Skeletal muscle cell (primary cell): ENCODE data around the gene STRADA.

Source experiments
- DNase-seq: peaks from one replicate; pipeline ENCODE4 v3.0.0-alpha.2; 2010; ENCODE audit warnings: low read depth
- H3K4me3 ChIP-seq: 2 replicates; pipeline ENCODE4 v1.5.1; 2011; ENCODE audit warnings: low read depth, mild to moderate bottlenecking, control low read depth, low read length, moderate library complexity

Gene STRADA

DNA sequence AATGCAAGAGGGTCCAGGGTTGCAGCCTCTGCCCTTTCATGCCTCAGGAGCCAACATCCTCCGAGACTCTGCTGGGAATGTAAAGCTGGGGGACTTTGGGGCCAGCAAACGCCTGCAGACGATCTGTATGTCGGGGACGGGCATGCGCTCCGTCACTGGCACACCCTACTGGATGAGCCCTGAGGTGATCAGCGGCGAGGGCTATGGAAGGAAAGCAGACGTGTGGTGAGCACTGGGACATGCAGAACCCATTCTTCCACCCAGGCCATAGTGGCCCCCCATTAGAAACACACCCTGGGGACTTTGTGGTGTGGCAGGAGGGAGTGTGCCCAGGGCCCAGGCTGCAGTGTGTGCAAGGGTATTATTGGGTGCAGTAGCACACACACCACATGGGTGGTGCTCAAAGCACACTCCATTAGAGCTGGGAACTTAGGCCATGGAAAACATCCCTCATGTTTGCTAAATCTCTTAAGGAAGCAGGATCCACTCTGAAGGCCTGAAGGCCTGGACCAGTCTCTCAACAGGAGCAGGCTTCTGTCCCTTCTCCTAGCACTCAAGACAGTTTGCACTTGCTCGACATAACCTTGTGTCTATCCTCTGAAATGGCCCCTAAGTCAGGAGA lies 49.3 kb downstream of the STRADA start:
- no peak overlapping the region for H3K4me3 ChIP-seq
- no peak for DNase-seq

DNA sequence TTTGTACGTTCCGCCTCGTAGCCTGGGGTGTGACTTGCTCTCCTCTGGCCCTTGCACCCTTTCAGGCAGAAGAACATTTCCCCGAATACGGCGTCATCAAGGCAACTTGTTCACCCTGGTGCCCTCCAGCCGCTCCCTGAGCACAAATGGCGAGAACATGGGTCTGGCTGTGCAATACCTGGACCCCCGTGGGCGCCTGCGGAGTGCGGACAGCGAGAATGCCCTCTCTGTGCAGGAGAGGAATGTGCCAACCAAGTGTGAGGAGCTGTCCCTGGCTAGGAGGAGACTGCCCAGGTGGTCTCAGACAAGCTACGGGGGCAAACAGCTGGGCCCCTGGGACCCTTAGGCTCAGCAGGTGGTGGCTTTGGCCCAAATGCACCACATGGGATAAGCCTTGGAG lies 52.1 kb downstream of the STRADA start:
- no peak overlapping the region for H3K4me3 ChIP-seq
- DNase-seq: no peak

DNA sequence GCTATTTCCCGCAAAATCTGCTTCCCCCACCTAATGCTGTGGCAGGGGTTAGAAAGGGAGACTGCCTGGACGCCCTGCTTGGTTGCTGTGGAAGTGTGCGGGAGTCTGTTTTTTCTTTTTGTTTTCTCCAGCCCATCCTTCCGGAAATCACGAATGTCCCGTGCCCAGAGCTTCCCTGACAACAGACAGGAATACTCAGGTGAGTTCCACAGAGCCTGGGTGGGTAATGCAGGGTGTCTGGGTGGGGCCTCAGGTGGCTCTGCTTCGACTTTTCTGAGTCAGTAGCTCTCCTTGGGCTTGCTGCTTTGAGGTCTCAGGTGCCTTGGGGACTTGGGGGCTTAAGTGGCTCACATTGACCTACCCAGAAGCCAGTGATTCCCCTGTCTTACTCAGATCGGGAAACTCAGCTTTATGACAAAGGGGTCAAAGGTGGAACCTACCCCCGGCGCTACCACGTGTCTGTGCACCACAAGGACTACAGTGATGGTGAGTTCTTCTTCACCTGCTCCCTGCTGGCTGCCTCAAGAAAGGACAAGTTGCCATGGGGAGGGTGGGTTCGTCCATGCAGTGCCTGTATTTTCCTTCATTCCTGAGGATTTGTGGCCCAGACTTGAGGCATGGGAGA lies 53.1 kb downstream of the STRADA start:
- H3K4me3 ChIP-seq: no peak overlapping the region

DNA sequence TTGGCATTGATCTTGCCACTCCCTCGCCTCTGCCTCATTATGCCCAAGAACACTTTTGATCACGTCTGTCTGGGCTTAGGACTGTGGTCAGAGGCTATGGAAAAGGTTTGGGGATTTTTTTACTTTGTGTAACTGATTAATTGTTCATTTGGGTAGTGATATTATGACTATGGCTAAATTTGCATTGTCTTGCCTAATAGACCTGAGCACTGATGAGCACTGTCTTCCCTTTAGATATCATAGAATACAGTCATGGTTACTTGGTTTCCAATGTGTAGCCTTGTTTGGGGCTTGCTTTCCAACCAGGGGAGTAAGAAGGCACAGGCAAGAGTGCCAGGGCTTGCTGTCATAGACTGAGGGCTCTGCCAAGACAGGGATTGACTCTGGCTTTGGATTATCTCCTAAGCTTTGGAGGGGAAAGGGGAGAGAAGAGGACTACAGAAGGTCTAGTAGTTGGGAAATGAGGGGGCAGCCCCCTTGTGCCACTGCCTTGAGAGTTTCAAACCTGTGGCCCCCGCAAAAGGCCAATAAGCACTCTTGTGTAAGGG lies 55.4 kb downstream of the STRADA start:
- no peak for DNase-seq
- H3K4me3 ChIP-seq: no peak overlapping the region

More for the DNA sequence above, 53.1 kb downstream of the STRADA start:
- DNase-seq: no peak

DNA sequence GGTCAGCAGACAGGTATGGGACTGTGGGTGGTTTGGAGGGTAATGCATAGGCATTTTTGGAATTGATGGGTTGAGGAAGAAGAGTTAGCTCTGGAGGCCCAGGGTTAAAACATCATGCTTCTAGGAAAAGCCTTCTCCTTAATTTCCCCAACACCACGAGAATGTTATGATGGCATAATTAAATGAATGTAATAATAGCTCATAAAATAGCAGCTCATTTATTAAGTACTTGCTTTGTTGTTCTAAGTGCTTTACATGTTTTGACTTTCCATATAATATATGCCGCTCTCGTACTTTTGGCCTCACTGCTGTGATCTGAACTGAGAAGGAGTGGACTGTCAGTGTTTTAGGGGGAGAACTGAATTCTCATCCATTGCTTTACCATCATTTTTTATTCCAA lies 56.0 kb downstream of the STRADA start:
- H3K4me3 ChIP-seq: no peak overlapping the region
- DNase-seq: no peak

DNA sequence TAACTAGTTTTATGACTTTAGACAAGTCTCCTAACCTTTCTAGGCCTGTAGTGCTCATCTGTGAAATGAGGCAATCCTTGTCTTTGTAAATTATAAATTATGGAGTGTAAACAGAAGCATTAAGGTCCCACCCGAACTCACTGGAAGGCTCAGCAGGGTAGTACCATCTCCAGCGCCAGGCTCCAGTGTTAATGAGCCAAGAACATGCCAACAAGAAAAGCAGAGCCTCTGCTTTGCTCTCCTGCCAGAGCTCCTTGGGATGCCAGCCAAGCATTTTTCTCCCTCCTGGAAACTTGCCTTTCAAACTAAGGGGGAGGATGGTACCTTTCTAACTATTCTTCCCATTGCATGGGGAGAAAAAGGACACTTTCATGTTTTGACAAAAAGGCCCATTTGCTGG lies 56.6 kb downstream of the STRADA start:
- H3K4me3 ChIP-seq: no peak overlapping the region
- no peak for DNase-seq

DNA sequence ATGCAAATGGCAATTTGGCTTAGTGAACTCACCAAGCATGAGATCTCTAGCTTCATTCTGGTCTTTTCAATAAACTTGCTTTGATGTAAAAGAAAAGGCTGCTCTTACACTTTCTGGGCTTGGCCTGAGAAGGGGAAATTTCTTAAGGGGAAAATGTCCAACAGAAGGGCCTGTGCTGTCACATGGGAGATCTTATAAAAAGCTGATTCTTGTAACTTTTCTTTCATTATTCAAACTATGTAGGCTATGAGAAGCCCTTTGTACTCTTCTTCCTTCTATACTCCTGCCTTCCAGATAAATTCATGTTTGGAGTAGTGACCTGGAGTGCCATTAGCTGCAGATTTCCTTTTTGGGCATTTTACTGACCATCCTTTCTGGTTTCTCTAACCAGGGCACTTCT lies 58.6 kb downstream of the STRADA start:
- no peak overlapping the region for H3K4me3 ChIP-seq
- no peak for DNase-seq

DNA sequence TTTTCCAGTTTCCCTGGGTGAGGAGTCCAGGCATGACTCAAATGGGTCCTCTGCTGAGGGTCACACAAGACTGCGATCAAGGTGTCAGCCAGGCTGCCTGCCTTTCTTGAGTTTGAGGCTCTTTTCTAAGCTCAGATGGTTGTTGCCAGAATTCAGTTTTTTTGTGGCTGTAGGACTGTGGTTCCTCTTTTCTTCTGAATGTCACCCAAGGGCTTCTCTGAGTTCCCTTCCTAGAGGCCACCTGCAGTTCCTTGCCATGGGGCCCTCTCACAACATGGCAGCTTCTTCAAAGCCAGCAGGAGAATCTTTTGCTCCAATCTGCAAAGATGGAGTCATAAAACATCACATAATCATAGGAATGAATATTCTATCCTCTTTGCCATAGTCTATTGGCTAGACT lies 59.2 kb downstream of the STRADA start:
- no peak overlapping the region for H3K4me3 ChIP-seq
- DNase-seq: no peak

DNA sequence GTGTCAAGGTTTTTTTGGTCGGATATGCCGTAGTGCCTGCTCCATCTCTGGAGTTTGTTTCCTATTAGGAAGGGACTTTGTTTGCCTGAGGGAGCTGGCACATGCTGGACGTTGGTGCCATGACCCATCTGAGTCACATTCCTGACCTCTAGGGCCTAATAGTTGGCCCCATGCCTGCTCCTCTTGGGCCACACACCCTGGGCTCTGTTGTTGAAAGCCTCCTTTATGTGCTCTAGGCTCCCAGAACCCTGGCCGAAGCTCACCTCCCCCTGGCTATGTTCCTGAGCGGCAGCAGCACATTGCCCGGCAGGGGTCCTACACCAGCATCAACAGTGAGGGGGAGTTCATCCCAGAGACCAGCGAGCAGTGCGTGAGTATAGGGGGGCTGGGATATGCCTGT lies 60.1 kb downstream of the STRADA start:
- DNase-seq: no peak
- no peak overlapping the region for H3K4me3 ChIP-seq

DNA sequence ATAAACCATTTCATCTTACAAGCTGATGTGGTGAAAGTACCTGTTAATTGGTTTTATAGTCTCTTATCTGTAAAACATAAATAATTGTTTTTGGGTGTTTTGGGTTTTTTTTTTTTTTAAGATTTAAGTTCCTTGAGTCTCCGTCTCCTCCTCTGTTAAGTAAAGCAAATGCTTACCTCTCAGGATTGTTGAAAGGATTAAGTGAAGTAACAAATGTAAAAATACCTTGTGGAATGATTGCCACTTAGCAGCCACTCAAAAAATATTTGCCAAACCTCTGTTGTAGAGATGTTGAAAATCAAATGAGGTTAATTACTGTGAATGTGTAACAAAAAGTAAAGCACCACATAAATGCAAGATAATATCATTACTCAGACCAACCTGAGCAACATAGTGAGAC lies 60.9 kb downstream of the STRADA start:
- no peak overlapping the region for H3K4me3 ChIP-seq
- DNase-seq: no peak

DNA sequence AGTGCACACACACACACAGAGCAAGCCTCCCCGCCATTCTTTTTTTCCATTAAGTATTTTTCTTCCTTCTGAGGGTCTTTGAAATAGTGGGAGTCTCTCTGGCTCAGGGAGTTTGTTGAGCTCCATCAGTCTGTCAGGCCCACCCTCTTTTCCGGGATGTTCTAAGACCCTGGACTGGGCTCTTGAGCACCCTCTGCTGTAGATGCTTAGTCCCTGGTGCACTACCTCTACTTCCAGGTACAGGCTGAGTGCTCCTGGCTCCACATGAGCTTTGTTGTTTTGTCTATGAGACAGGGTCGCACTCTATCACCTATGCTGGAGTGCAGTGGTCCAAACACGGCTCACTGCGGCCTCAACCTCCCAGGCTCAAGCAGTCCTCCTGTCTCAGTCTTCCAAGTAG lies 62.4 kb downstream of the STRADA start:
- no peak for DNase-seq
- H3K4me3 ChIP-seq: no peak overlapping the region

DNA sequence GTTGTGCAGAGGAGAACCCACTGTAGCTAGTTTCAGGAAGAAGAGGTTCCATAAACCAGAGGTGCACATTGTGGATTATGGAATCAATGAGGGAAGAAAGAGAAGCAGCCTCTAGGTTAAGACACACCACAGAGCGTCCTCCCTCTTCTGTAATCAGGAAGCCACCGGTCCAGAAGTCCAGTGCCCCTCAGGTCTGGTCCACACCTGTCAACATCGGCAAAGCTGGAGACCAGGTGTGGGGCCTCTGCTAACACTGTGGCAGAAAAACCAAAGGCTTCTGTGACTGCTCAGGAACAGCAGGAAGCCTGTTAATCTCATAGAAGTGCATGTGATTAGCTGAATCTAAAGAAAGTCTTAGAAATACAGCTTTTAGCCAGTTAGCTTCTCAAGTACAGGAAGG lies 65.0 kb downstream of the STRADA start:
- no peak for DNase-seq
- no peak overlapping the region for H3K4me3 ChIP-seq

DNA sequence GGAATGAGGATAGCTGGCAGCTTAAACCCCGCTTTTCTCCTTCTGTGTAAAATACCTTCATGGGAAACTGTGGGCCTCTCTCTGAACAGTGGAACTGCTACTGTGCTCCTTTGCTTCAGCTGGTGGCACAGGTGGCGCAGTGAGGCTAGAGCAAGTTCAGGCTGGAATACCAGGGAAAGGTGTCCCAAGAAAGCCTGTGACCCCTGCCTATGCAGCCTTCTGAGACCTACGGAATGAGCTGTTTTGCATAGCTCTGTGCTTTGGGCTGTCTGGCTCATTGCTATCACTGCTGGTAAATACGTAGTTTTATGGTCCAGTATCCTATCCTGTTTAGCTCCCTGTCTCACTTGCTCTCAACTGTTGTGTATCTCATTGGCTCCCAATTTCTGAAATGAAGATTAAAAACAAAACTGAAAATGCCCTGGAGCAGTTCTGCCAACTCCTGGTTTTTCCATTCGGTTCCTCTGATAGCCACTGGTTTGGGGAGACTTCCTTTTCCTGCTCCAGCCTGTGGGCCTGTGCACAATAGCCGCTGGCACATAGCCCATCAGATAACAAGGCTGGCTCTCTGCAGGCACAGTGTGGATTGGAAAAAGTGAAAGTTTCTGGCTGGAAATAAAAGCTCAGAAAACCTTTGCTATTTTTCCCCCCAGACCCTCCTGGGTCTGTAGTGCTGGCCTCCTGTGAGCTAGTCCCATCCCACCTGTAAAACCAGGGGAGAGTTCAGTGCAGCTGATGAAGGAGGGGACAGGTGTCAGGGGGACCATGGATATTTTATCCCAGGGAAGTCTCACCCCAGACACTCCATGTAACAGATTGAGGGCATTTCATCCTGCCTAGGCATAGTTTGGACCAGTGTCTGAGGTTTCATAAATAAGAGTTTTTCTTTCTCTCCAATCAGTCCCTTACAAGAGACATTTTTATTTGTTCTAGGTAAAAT lies 65.7 kb downstream of the STRADA start:
- DNase-seq: peak; percentile 31
- no peak overlapping the region for H3K4me3 ChIP-seq

DNA sequence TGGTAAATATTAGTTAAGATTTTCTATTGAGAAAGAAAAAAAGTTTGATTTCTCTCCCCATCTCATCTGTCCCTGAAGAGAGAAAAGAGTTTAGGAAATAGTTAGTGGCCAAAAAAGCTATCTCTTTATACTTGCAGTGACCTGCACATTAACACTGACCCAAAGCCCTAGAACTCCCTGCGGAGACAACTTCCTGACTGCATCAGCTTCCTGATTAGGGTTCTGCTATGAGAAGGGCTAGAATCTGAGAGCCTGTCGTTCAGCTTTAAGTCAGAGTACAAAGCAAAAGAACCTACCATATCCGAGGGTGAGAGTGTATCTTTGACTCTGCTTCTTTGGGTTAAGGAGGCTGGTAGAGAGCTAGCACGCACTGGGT lies 66.4 kb downstream of the STRADA start:
- no peak for DNase-seq
- H3K4me3 ChIP-seq: no peak overlapping the region

DNA sequence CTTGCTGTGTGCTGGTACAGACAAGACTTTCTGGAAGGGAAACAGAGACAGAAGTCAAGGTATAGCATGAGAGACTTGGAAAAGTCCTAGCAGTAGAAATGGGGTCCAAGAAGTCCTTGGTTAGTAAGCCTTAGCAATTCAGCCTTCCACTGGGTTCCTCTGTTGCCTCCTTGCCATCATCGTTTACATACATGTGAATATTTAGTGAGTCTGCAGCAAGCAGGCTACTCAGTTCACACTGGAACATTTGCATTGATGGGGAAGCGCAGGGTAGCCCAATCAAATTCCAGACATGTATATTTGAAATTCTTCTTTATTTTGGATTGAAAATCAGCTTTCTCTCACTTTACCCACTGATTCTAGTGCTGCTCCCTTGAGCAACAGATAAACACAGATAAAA lies 68.7 kb downstream of the STRADA start:
- no peak for DNase-seq
- H3K4me3 ChIP-seq: no peak overlapping the region

DNA sequence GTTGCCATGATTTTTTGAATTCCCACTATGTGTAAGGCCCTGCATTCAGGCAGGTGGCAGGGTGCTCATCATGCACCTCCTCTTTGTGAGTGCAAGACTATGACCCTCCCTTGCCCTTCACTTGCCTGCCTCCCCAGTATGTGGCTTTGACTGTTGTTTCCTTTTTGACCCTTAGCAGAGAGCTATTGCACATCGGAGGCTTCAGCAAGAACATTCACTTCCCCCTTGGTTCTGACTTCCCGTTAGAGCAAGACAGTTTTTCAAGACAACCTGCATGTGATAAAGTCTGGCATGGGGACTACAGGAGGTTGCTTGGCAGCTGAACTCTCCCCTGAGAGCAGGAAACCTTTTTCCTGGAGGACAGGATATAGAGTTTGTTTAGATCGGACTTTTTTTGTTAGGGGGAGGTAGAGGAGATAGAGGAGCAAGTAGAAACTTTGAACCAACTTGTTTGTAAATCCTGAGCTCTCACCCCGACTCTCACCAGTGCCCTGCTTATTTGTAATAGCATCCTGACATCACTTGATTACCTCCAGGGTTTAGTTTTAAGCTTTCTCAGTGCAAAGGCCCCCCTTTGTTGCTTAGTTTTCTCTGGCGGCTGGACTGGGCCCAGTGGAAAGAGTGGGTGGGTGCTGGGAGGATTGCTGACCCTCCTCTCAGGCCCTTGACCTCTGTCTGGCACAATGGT lies 75.9 kb downstream of the STRADA start:
- DNase-seq: no peak
- no peak overlapping the region for H3K4me3 ChIP-seq

DNA sequence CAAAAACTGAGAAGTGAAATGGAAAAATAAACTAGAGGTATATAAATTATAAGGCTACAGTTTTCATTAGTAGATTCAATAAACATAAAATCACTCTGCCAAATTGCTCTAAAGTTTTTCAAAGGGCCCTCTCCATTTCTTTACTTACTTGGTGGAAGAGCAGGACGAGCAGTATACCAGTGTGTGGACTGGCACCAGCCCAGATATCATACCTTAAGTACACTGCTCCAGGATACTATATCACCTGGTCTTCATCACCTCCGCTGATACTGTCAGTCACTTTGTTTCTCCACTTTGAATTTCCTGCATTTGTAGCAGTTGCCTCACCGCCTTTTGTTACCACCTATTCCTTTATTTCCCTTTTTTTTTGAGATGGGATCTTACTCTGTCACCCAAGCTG lies 81.7 kb downstream of the STRADA start:
- no peak for DNase-seq

DNA sequence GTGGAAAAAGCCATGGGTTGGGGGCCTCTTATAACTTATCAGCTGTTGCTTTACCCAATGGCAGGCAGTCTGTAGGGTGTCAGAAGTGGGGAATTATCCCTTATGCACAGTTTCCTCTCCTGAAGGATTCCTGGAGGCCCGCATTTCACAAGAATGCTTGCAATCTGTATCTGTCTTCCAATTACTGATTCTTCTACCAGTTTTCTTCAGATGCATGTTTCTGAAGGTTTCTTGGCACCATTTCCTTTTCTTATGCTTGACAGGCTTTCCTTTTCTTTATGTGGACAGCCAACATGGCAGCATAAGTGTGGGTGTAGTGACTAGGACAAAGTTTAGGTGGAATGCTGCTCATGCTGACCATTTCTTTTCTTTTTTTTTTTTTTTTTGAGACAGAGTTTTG lies 83.2 kb downstream of the STRADA start:
- H3K4me3 ChIP-seq: no peak overlapping the region
- DNase-seq: no peak

More for the DNA sequence above, 81.7 kb downstream of the STRADA start:
- H3K4me3 ChIP-seq: no peak overlapping the region

DNA sequence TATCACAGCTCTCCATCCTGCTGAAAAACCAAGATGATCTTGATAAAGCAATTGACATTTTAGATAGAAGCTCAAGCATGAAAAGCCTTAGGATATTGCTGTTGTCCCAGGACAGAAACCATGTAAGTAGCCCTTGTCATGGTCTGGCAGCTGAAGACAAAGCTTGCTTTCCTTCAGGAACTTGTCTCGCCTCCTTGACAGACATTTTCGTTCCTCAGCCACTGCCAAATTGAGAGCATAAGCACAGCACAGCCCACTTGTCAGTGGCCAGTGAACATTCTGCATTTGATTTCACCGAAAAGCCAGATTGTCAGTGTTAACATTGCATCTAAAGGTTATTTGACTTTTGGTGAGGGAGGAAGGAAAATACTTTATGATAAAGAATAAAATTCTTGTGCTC lies 83.8 kb downstream of the STRADA start:
- H3K4me3 ChIP-seq: no peak overlapping the region
- no peak for DNase-seq

DNA sequence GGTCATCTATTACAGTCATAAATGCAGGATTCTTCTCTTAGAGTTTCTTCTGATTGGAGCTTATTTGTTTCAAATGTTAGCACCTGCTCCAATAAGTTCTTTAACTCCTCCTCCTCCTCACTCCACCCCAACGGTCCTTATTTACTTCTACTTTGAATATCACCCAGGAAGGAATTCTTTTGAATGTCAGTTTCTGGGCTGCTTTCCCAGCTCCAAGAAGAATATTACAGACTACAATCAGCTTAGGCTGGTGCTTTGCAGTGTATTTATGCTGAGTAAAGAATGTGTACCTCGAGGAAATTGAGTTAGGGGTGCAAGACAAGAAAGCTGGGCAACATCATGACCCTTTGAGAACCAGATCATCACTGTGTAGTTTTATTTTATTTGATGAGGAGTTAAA lies 88.5 kb downstream of the STRADA start:
- no peak for DNase-seq
- no peak overlapping the region for H3K4me3 ChIP-seq
